ENCODE data around the gene DNAI1. TPM values are rescaled to one million over a fixed set of nuclear protein-coding genes. Genes with fewer than 3 reads are reported as not detected.

DNAI1 gene
- total and polyA plus RNA-seq, 2 of the 13 experiments (the other 11 are each of a cell fraction or from before 2014, with no cell fraction given) = not detected

- TF ChIP-seq MYC (CRISPR knock-in tag; IDR thresholded peaks at IDR 0.05; ENCODE audit: borderline replicate concordance) (no peak), AHDC1 (CRISPR knock-in tag; IDR thresholded peaks at IDR 0.05; ENCODE audit: borderline replicate concordance) (no peak), POLR2A (IDR thresholded peaks at IDR 0.05; ENCODE audit: insufficient read depth in 1 of 2, low read depth in 2 of 2, low read length in 2 of 2) (no peak), ZNF768 (CRISPR knock-in tag; IDR thresholded peaks at IDR 0.05) (peak; percentile 12; the same call in 1 of the 2 replicates), ZNF274 (CRISPR knock-in tag; IDR thresholded peaks at IDR 0.05) (no peak), SIN3B (IDR thresholded peaks at IDR 0.05; ENCODE audit: low read length) (no peak), RFXANK (CRISPR knock-in tag; IDR thresholded peaks at IDR 0.05) (no peak), ZBTB33 (CRISPR knock-in tag; IDR thresholded peaks at IDR 0.05) (no peak), USF2 (IDR thresholded peaks at IDR 0.05; ENCODE audit: low read depth, low read length) (peak; percentile 56), USF2 (CRISPR knock-in tag; IDR thresholded peaks at IDR 0.05; ENCODE audit: borderline replicate concordance) (no peak; the same call in 1 of the 2 replicates), GATA4 (IDR thresholded peaks at IDR 0.05; ENCODE audit: borderline replicate concordance, low read depth) (no peak), UBTF (CRISPR knock-in tag; IDR thresholded peaks at IDR 0.05) (no peak; the same call in 1 of the 2 replicates), MXD3 (CRISPR knock-in tag; IDR thresholded peaks at IDR 0.05) (no peak), SOX5 (CRISPR knock-in tag; IDR thresholded peaks at IDR 0.05; ENCODE audit: borderline replicate concordance) (no peak), SUZ12 (IDR thresholded peaks at IDR 0.05; ENCODE audit: low read depth, low read length) (no peak), SIX1 (CRISPR knock-in tag; IDR thresholded peaks at IDR 0.05; ENCODE audit: borderline replicate concordance) (no peak)
These were observed 101.2 kb downstream of the DNAI1 start (continued) for GRCh38 chr9:34559624-34560455.

All from HepG2 (cell line).